GM12878 (cell line): ENCODE measurements around the gene ADSL. TPM values are rescaled to one million over a fixed set of nuclear protein-coding genes. Genes with fewer than 3 reads are reported as not detected.

ENCODE experiments used
- CHD4 ChIP-seq: fragments of 200-600 bp; sonication (generic); IDR thresholded peaks from 2 replicates; pipeline ENCODE4 v1.6.1; 2016; ENCODE audit warnings: mild to moderate bottlenecking
- EGR1 ChIP-seq, 2 experiments: IDR thresholded peaks; 1 replicate in 1 of 2; 2 replicates in 1 of 2; pipeline ENCODE4 v1.6.1; 2011 to 2012; ENCODE audit warnings: low read depth in 2 of 2, low read length in 2 of 2, borderline replicate concordance in 1 of 2, mild to moderate bottlenecking in 1 of 2, moderate library complexity in 1 of 2
- IKZF1 ChIP-seq: fragments of 450-650 bp; conservative IDR thresholded peaks from 2 replicates; pipeline ENCODE4 v1.6.1; 2017; ENCODE audit warnings: antibody characterized with exemption, mild to moderate bottlenecking
- IRF4 ChIP-seq: IDR thresholded peaks from 2 replicates; pipeline ENCODE4 v1.6.1; 2011; ENCODE audit warnings: low read depth, low read length
- KAT2A ChIP-seq: conservative IDR thresholded peaks from 2 replicates; pipeline ENCODE4 v1.6.1; 2011; ENCODE audit warnings: low read depth, low read length; ENCODE audit not compliant: control insufficient read depth
- MEF2B ChIP-seq: fragments of 450-650 bp; IDR thresholded peaks from 2 replicates; pipeline ENCODE4 v1.6.1; 2018; ENCODE audit warnings: mild to moderate bottlenecking, moderate library complexity; ENCODE audit not compliant: partially characterized antibody, poor library complexity, severe bottlenecking
- MYC ChIP-seq: IDR thresholded peaks from 2 replicates; pipeline ENCODE4 v1.6.1; 2011; ENCODE audit warnings: mild to moderate bottlenecking, low read length, moderate library complexity, inconsistent platforms; ENCODE audit not compliant: insufficient read depth, insufficient replicate concordance, insufficient read length, severe bottlenecking
- RBBP5 ChIP-seq: fragments of 200-600 bp; sonication (generic); conservative IDR thresholded peaks from 2 replicates; pipeline ENCODE4 v1.6.1; 2016
- RFX5 ChIP-seq: IDR thresholded peaks from 2 replicates; pipeline ENCODE4 v1.6.1; 2011; ENCODE audit warnings: low read depth, low read length, improper control_type of control experiment
- SPI1 ChIP-seq: IDR thresholded peaks from 2 replicates; pipeline ENCODE4 v1.6.1; 2011; ENCODE audit warnings: low read depth, mild to moderate bottlenecking, low read length, moderate library complexity, borderline replicate concordance; ENCODE audit not compliant: insufficient read depth
- SREBF2 ChIP-seq: IDR thresholded peaks from 2 replicates; pipeline ENCODE4 v1.6.1; 2012; ENCODE audit warnings: mild to moderate bottlenecking, low read length
- SUZ12 ChIP-seq: fragments of 200-600 bp; sonication (generic); IDR thresholded peaks from one replicate; pipeline ENCODE4 v1.6.1; 2018; ENCODE audit warnings: antibody characterized with exemption, mild to moderate bottlenecking; ENCODE audit not compliant: unreplicated experiment
- ZNF384 ChIP-seq: IDR thresholded peaks from 2 replicates; pipeline ENCODE4 v1.6.1; 2012; ENCODE audit warnings: low read depth, mild to moderate bottlenecking, low read length, improper control_type of control experiment, borderline replicate concordance
- polyA plus RNA-seq, 11 experiments: library from polyadenylated mRNA; depleted of rRNA in 4 of 11; unstranded in 6 of 11; stranded (reverse) in 5 of 11; fragments of >200 nt; fragmentation: Nextera tagmentation in 4 of 11; fragmentation: Illumina TruSeq in 1 of 11; extraction: Ambion mirVana in 4 of 11; extraction: Trizol in 1 of 11; gene quantifications; 1 replicate in 1 of 11; 2 replicates in 10 of 11; pipeline versions ENCODE4 v1.2.1 to v1.2.3, GENCODE V29; 2011 to 2016; ENCODE audit warnings: inconsistent platforms in 2 of 11, missing spikeins in 2 of 11, low read depth in 1 of 11
- total RNA-seq, 4 experiments: library from RNA; depleted of rRNA in 3 of 4; stranded (reverse); fragments of >200 nt in 3 of 4; fragmentation: Illumina TruSeq in 1 of 4; extraction: Trizol in 1 of 4; gene quantifications; 2 replicates each; pipeline versions ENCODE4 v1.2.1 to v1.2.3, GENCODE V29; 2013 to 2021
- TF ChIP-seq, protein P1 (sequence below): IDR thresholded peaks from 2 replicates; pipeline ENCODE4 v1.6.1; 2012; ENCODE audit warnings: low read length, inconsistent platforms
- TF ChIP-seq, protein P2 (sequence below): fragments of 450-650 bp; IDR thresholded peaks from 2 replicates; pipeline ENCODE4 v1.6.1; 2017; ENCODE audit warnings: borderline replicate concordance
- TF ChIP-seq, protein P3 (sequence below), 3 experiments: IDR thresholded peaks in 2 of 3; conservative IDR thresholded peaks in 1 of 3; 2 replicates each; pipeline ENCODE4 v1.5.1; 2011; ENCODE audit warnings: low read depth in 3 of 3, low read length in 3 of 3, mild to moderate bottlenecking in 3 of 3, control low read depth in 2 of 3, moderate library complexity in 2 of 3, inconsistent platforms in 1 of 3, mixed read lengths in 1 of 3; ENCODE audit not compliant: control insufficient read depth in 2 of 3, insufficient read depth in 1 of 3; ENCODE audit errors: extremely low read depth in 1 of 3
- TF ChIP-seq, protein P4 (sequence below): fragments of 450-650 bp; IDR thresholded peaks from 2 replicates; pipeline ENCODE4 v1.6.1; 2017; ENCODE audit warnings: low read depth, mild to moderate bottlenecking, moderate library complexity
- TF ChIP-seq, protein P5 (sequence below): fragments of 450-650 bp; formaldehyde crosslinking; IDR thresholded peaks from 2 replicates; pipeline ENCODE4 v1.5.0; 2022; ENCODE audit warnings: mild to moderate bottlenecking, missing genetic modification characterization

Gene ADSL
- total and polyA plus RNA-seq, 10 of the 15 experiments (the other 5 are each of a cell fraction or from before 2014, with no cell fraction given), result 126 to 313 (median 143) TPM

DNA sequence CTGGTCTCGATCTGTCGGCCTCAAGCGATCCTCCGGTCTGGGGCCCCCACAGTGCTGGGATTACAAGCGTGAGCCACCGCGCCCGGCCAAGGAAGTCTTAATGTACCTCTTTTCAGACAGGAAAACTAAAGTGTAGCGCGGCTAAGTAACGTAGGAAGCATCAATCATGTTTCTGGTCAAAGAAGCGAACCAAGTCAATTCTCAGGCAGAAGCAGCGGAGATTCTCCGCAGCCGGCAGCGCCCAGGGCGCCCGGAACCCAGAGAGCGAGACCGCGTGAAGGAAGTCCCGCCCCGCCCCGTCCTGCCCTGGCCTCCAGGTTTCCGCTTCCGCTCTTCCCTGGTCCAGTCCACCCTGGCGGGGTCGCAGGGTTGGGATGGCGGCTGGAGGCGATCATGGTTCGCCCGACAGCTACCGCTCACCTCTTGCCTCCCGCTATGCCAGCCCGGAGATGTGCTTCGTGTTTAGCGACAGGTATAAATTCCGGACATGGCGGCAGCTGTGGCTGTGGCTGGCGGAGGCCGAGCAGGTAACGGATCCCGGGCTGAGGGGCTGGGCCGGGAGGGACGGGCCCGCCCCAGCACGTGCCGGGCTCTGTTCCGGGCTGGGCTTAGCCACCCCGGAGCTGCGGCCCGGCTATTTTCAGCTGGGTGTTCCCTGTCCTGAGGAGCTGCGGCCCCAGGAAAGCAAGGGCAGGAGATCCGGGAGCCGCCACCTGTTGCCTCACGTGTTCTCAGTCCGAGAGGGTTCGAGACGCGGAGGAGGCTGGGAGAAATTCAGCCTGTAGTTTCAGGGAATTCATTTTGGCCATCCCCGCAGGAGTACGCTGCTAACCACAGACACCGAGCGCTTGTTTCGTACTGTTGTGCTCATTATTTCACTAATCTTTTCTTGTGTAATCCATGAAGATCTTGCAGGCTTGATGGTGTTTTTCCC lies at the start of gene ADSL (continued):
- TF ChIP-seq, protein P1, sequence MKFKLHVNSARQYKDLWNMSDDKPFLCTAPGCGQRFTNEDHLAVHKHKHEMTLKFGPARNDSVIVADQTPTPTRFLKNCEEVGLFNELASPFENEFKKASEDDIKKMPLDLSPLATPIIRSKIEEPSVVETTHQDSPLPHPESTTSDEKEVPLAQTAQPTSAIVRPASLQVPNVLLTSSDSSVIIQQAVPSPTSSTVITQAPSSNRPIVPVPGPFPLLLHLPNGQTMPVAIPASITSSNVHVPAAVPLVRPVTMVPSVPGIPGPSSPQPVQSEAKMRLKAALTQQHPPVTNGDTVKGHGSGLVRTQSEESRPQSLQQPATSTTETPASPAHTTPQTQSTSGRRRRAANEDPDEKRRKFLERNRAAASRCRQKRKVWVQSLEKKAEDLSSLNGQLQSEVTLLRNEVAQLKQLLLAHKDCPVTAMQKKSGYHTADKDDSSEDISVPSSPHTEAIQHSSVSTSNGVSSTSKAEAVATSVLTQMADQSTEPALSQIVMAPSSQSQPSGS, result no peak
- TF ChIP-seq MEF2B (no peak), ZNF384 (no peak), RFX5 (no peak), SUZ12 (no peak), IKZF1 (peak; percentile 95), IRF4 (no peak), CHD4 (no peak), SPI1 (0 out of 2 replicates have a peak, but pooled peaks have one; percentile 38), MYC (peak; percentile 1), SREBF2 (peak; percentile 48; the same call in 1 of the 2 replicates), EGR1 (IDR thresholded peaks at IDR 0.05; ENCODE audit: borderline replicate concordance in 1 of 2, low read depth in 2 of 2, low read length in 2 of 2) (0 out of 3 replicates have a peak, but pooled peaks of 1 of the 2 experiments have one; percentile 6), KAT2A (no peak), RBBP5 (no peak)
- TF ChIP-seq, protein P2, sequence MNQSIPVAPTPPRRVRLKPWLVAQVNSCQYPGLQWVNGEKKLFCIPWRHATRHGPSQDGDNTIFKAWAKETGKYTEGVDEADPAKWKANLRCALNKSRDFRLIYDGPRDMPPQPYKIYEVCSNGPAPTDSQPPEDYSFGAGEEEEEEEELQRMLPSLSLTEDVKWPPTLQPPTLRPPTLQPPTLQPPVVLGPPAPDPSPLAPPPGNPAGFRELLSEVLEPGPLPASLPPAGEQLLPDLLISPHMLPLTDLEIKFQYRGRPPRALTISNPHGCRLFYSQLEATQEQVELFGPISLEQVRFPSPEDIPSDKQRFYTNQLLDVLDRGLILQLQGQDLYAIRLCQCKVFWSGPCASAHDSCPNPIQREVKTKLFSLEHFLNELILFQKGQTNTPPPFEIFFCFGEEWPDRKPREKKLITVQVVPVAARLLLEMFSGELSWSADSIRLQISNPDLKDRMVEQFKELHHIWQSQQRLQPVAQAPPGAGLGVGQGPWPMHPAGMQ, result no peak
- TF ChIP-seq, protein P3, sequence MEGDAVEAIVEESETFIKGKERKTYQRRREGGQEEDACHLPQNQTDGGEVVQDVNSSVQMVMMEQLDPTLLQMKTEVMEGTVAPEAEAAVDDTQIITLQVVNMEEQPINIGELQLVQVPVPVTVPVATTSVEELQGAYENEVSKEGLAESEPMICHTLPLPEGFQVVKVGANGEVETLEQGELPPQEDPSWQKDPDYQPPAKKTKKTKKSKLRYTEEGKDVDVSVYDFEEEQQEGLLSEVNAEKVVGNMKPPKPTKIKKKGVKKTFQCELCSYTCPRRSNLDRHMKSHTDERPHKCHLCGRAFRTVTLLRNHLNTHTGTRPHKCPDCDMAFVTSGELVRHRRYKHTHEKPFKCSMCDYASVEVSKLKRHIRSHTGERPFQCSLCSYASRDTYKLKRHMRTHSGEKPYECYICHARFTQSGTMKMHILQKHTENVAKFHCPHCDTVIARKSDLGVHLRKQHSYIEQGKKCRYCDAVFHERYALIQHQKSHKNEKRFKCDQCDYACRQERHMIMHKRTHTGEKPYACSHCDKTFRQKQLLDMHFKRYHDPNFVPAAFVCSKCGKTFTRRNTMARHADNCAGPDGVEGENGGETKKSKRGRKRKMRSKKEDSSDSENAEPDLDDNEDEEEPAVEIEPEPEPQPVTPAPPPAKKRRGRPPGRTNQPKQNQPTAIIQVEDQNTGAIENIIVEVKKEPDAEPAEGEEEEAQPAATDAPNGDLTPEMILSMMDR (IDR thresholded peaks at IDR 0.05 in 2 of 3, conservative IDR thresholded peaks at IDR 0.05 in 1 of 3; ENCODE audit: control insufficient read depth in 2 of 3, extremely low read depth in 1 of 3, insufficient read depth in 1 of 3, low read depth in 3 of 3, low read length in 3 of 3), result no peak
- TF ChIP-seq, protein P4, sequence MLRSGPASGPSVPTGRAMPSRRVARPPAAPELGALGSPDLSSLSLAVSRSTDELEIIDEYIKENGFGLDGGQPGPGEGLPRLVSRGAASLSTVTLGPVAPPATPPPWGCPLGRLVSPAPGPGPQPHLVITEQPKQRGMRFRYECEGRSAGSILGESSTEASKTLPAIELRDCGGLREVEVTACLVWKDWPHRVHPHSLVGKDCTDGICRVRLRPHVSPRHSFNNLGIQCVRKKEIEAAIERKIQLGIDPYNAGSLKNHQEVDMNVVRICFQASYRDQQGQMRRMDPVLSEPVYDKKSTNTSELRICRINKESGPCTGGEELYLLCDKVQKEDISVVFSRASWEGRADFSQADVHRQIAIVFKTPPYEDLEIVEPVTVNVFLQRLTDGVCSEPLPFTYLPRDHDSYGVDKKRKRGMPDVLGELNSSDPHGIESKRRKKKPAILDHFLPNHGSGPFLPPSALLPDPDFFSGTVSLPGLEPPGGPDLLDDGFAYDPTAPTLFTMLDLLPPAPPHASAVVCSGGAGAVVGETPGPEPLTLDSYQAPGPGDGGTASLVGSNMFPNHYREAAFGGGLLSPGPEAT, result peak; percentile 87
- TF ChIP-seq, protein P5, sequence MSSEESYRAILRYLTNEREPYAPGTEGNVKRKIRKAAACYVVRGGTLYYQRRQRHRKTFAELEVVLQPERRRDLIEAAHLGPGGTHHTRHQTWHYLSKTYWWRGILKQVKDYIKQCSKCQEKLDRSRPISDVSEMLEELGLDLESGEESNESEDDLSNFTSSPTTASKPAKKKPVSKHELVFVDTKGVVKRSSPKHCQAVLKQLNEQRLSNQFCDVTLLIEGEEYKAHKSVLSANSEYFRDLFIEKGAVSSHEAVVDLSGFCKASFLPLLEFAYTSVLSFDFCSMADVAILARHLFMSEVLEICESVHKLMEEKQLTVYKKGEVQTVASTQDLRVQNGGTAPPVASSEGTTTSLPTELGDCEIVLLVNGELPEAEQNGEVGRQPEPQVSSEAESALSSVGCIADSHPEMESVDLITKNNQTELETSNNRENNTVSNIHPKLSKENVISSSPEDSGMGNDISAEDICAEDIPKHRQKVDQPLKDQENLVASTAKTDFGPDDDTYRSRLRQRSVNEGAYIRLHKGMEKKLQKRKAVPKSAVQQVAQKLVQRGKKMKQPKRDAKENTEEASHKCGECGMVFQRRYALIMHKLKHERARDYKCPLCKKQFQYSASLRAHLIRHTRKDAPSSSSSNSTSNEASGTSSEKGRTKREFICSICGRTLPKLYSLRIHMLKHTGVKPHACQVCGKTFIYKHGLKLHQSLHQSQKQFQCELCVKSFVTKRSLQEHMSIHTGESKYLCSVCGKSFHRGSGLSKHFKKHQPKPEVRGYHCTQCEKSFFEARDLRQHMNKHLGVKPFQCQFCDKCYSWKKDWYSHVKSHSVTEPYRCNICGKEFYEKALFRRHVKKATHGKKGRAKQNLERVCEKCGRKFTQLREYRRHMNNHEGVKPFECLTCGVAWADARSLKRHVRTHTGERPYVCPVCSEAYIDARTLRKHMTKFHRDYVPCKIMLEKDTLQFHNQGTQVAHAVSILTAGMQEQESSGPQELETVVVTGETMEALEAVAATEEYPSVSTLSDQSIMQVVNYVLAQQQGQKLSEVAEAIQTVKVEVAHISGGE (CRISPR knock-in tag), result no peak
